ENCODE results near the gene SLC5A10.

DNA sequence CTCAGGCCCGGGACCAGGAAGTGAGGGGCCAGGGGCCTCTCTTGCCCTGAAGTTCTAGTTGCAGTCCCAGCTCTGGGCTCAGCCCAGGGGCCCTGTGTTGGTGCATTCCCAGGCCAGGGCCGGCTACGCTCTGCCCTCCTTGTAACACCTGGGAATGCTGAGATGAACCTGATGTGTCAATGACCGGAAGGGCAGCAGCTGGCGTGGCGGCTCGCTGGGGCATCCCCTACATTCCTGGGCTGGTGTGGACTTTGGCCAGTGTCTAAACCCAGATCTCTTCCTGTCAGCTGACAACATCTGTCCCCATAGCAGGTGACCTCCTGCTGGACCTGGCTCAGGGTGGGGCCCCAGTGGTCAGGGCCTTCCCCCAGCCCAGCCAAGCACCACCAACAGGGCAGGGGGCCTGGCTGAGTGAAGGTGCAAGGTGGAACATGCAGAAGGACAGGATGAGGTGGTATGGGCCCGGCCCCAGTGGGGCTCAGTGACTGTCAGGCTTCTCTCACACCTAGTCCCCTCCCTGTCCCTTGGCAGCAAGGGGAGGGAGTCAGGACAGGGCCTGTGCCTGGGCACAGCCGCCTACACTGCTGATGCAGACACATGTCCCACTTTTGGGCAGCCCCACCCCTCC, 36.7 kb downstream of the SLC5A10 start:
- no peak for TF ChIP-seq CTCF (conservative IDR thresholded peaks at IDR 0.05)
- TF ChIP-seq EZH2 (IDR thresholded peaks at IDR 0.05; ENCODE audit: low read depth), result no peak
